Ectodermal cell (in vitro differentiated cells): ENCODE results near the gene POLK.
A peak's percentile ranks its signal among the peaks of the same experiment; 100 is the strongest.
"Not testable (repeated sequence)": the region's sequence is repeated elsewhere in the genome, so short reads cannot be mapped to it uniquely, and the experiment has no call there.

Experiments
- H3K27ac ChIP-seq: 2 replicates; pipeline ENCODE4 v1.7.0; 2013; ENCODE audit warnings: mild to moderate bottlenecking, low read depth, low read length; ENCODE audit not compliant: insufficient read depth, poor library complexity, severe bottlenecking
- H3K27me3 ChIP-seq: 2 replicates; pipeline ENCODE4 v1.7.0; 2013; ENCODE audit warnings: mild to moderate bottlenecking, low read length; ENCODE audit not compliant: insufficient read depth, control insufficient read depth, poor library complexity, severe bottlenecking
- H3K36me3 ChIP-seq: one replicate; pipeline ENCODE4 v1.7.0; 2013; ENCODE audit warnings: low read length; ENCODE audit not compliant: control insufficient read depth, insufficient read depth
- H3K4me1 ChIP-seq: one replicate; pipeline ENCODE4 v1.7.0; 2013; ENCODE audit warnings: low read length; ENCODE audit not compliant: control insufficient read depth, insufficient read depth
- H3K4me3 ChIP-seq: 2 replicates; pipeline ENCODE4 v1.7.0; 2013; ENCODE audit warnings: low read depth, low read length, control low read depth; ENCODE audit not compliant: insufficient read depth
- H3K9me3 ChIP-seq: 2 replicates; pipeline ENCODE4 v1.7.0; 2013; ENCODE audit warnings: mild to moderate bottlenecking, low read length, moderate library complexity; ENCODE audit not compliant: control insufficient read depth
- WGBS, 2 experiments: methylation state at CpG; one replicate each; pipeline ENCODE4 v1.1.7; 2013; ENCODE audit warnings: missing lambda C conversion rate in 2 of 2; 5-methylcytosine and 5-hydroxymethylcytosine counted together

The POLK gene

GRCh38 chr5:75565991-75566709 is 54.5 kb downstream of the POLK start:
- H3K27ac ChIP-seq: peak overlapping the region; percentile 22
- H3K4me1 ChIP-seq, H3K36me3 ChIP-seq, H3K4me3 ChIP-seq, H3K27me3 ChIP-seq, H3K9me3 ChIP-seq: not testable (repeated sequence)
- WGBS, 2 experiments: 91 to 92% methylated on average over 15 of the region's 15 CpGs

DNA sequence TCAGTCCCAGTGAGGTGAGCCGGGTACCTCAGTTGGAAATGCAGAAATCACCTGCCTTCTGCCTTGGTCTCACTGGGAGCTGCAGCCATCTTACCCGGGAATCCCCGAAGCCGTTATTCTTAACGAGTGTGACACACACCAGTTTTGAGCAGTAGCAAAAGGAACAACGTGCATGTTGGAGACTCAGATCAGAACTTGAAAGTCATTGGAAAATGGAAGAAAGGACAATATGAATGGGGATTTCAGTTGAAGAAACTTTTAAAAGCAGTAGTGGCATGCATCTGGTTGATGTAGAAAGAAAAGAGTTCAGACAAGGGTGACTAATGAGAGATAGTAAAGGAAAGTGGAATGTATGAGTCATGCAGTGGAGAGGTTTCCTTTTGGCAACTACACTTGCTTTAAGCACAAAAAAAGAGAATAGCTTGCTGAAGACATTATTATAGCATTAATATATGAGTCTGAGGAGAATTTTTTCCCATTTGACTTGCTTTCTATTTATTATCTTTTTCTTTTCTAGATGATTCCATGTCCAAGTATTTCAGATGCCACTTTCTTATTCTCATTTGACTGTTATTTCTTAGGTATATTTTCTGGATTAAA is 55.1 kb downstream of the POLK start:
- Histone ChIP-seq H3K36me3 (peaks cover 7% of the 10 kb centered on the region), H3K4me1 (peaks cover 8% of the 10 kb centered on the region), H3K9me3 (no peaks in the 10 kb centered on the region), H3K27ac (peak overlapping the region; percentile 22), H3K4me3 (no peak overlapping the region), H3K27me3 (no peaks in the 10 kb centered on the region)
- WGBS, 2 experiments: 73 to 84% methylated on average over 6 of the region's 6 CpGs

GRCh38 chr5:75567710-75568109 is 56.0 kb downstream of the POLK start:
- no peaks in the 10 kb centered on the region for H3K27me3 ChIP-seq
- no peak overlapping the region for H3K4me3 ChIP-seq
- no peaks in the 10 kb centered on the region for H3K9me3 ChIP-seq
- peak overlapping the region; percentile 50 for H3K27ac ChIP-seq
- peaks cover 7% of the 10 kb centered on the region for H3K36me3 ChIP-seq
- H3K4me1 ChIP-seq: peaks cover 8% of the 10 kb centered on the region
- WGBS, 2 experiments: 81 to 87% methylated on average over 2 of the region's 2 CpGs

GRCh38 chr5:75568202-75568601 is 56.5 kb downstream of the POLK start:
- WGBS, 2 experiments: 100% methylated on average over 1 of the region's 2 CpGs; no CpG with 5 or more reads in 1 of the 2 experiments
- Histone ChIP-seq H3K27ac (peak overlapping the region; percentile 36), H3K9me3 (no peaks in the 10 kb centered on the region)

GRCh38 chr5:75571547-75571946 is 59.9 kb downstream of the POLK start:
- WGBS, 2 experiments: 97 to 100% methylated on average over 1 of the region's 2 CpGs
- Histone ChIP-seq H3K9me3 (no peaks in the 10 kb centered on the region), H3K4me1 (peaks cover 7% of the 10 kb centered on the region), H3K27ac (no peak overlapping the region), H3K4me3 (no peak overlapping the region), H3K27me3 (no peaks in the 10 kb centered on the region), H3K36me3 (no peaks in the 10 kb centered on the region)

More at GRCh38 chr5:75568202-75568601, 56.5 kb downstream of the POLK start:
- Histone ChIP-seq H3K4me1 (peaks cover 8% of the 10 kb centered on the region), H3K27me3 (no peaks in the 10 kb centered on the region), H3K4me3 (no peak overlapping the region), H3K36me3 (peaks cover 7% of the 10 kb centered on the region)

GRCh38 chr5:75574791-75575190 is 63.1 kb downstream of the POLK start:
- Histone ChIP-seq H3K4me3 (no peak overlapping the region), H3K36me3 (no peaks in the 10 kb centered on the region), H3K27ac (peak overlapping the region; percentile 23), H3K27me3 (no peaks in the 10 kb centered on the region), H3K9me3 (no peaks in the 10 kb centered on the region), H3K4me1 (no peaks in the 10 kb centered on the region)
- WGBS, 2 experiments: 93 to 94% methylated on average over 3 of the region's 3 CpGs

- H3K27me3 ChIP-seq, H3K36me3 ChIP-seq, H3K27ac ChIP-seq, H3K4me3 ChIP-seq, H3K9me3 ChIP-seq, H3K4me1 ChIP-seq: not testable (repeated sequence)
- WGBS, 2 experiments: 90 to 96% methylated on average over 6 to 8 of the region's 8 CpGs
These were observed 66.6 kb downstream of the POLK start for GRCh38 chr5:75578280-75578679.

DNA sequence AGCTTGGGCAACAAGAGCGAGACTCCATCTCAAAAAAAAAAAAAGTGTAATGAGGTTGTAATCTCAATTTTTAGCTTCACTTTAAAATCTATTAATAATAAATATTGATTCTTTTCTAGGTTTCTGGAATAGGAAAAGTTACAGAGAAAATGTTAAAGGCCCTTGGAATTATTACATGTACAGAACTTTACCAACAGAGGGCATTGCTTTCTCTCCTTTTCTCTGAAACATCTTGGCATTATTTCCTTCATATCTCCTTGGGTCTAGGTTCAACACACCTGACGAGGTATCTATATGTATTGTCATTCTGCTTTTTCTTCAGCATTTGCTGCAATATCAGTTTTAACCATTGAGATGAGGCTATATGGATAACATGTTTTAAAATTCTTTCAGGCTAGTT is 73.0 kb downstream of the POLK start:
- Histone ChIP-seq H3K27ac (no peak overlapping the region), H3K9me3 (no peaks in the 10 kb centered on the region), H3K4me1 (peaks cover 5% of the 10 kb centered on the region), H3K4me3 (no peak overlapping the region), H3K36me3 (peaks cover 10% of the 10 kb centered on the region), H3K27me3 (no peaks in the 10 kb centered on the region)
- WGBS, 2 experiments: 95 to 100% methylated on average over 1 to 2 of the region's 2 CpGs

DNA sequence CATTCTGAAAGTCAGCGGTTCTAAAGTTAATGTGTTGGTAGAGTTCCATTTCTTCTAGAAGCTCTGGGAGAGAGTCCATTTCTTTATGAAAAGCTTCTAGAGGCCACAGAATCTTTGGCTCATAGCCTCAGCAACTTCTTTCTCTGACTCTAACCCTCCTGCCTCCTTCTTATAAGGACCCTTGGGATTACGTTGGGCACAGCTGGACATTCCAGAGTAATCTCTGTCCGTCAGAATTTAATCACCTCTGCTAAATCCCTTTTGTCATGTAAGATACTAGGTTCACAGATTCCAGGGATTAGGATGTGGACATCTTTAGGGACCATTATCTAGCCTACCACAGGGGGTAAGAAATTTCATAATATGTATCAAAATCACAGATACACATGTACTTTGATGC is 77.0 kb downstream of the POLK start:
- H3K36me3 ChIP-seq: peaks cover 7% of the 10 kb centered on the region
- H3K4me3 ChIP-seq: no peak overlapping the region
- H3K27ac ChIP-seq: no peak overlapping the region
- peaks cover 5% of the 10 kb centered on the region for H3K4me1 ChIP-seq
- 52 to 58% methylated on average over 2 to 3 of the region's 3 CpGs for WGBS, 2 experiments
- no peaks in the 10 kb centered on the region for H3K27me3 ChIP-seq
- H3K9me3 ChIP-seq: no peaks in the 10 kb centered on the region

DNA sequence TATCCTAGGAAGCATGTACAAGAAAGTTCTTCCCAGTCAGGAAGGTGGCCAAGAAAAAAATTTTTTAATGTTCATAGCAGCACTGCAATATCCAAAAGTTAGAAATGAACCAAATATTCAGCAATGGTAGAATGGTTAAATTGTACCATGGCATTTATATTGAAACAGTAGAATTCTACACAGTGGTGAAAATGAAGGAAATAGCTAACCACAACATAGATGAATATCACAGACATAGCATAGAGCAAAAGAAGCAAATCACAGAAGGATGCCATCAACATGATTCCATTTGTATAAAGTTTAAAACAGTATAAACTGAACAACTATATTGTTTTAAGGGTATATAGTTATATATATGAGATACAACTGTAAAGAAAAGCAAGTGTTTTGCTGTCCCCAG is 88.8 kb downstream of the POLK start:
- Histone ChIP-seq H3K9me3 (no peaks in the 10 kb centered on the region), H3K27me3 (no peaks in the 10 kb centered on the region), H3K27ac (no peak overlapping the region), H3K36me3 (no peaks in the 10 kb centered on the region), H3K4me1 (peaks cover 1% of the 10 kb centered on the region), H3K4me3 (no peak overlapping the region)
